Gastroesophageal sphincter (tissue), 3 donors: ENCODE results near the gene GRIFIN.

Experiments
- EP300 ChIP-seq: sonication (generic); formaldehyde crosslinking; IDR thresholded peaks from one replicate; pipeline ENCODE4 v1.6.1; 2017; ENCODE audit warnings: antibody characterized with exemption, mild to moderate bottlenecking
- POLR2A ChIP-seq, 2 donors: fragments of 450-650 bp; IDR thresholded peaks; one replicate each; pipeline ENCODE4 v1.6.1; 2017; ENCODE audit warnings: antibody characterized with exemption in 2 of 2, mild to moderate bottlenecking in 2 of 2, moderate library complexity in 1 of 2
- POLR2AphosphoS5 ChIP-seq: sonication (generic); formaldehyde crosslinking; IDR thresholded peaks from one replicate; pipeline ENCODE4 v1.6.1; 2017; ENCODE audit warnings: antibody characterized with exemption
- TF ChIP-seq, protein P1 (sequence below), 4 experiments: fragments of 200-600 bp in 2 of 4; fragments of 450-650 bp in 2 of 4; sonication (generic) in 1 of 4; IDR thresholded peaks; one replicate each; pipeline ENCODE4 v1.5.1; 2017 to 2019; ENCODE audit warnings: antibody characterized with exemption in 4 of 4, mild to moderate bottlenecking in 2 of 4, moderate library complexity in 2 of 4

DNA sequence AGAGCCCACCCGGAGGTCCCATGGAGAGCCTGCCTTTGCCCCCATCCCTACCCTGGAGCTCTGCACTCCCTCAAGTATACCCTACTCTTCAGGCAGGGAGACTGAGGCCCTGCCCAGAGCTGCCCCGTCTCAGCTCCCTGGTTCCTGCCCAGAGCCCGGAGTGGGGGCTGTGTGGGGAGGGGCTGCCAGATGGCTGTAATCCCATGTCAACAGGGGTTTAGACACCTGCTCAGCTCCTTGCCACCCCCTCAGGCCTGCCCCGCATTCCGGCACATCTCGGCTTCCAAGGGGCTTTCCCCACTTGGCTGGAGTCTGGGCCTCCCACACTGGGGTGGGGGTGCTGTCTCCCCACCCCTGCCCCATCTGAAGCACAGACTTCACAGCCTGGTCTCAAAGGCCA is 22.5 kb upstream of the GRIFIN start:
- TF ChIP-seq, protein P1, sequence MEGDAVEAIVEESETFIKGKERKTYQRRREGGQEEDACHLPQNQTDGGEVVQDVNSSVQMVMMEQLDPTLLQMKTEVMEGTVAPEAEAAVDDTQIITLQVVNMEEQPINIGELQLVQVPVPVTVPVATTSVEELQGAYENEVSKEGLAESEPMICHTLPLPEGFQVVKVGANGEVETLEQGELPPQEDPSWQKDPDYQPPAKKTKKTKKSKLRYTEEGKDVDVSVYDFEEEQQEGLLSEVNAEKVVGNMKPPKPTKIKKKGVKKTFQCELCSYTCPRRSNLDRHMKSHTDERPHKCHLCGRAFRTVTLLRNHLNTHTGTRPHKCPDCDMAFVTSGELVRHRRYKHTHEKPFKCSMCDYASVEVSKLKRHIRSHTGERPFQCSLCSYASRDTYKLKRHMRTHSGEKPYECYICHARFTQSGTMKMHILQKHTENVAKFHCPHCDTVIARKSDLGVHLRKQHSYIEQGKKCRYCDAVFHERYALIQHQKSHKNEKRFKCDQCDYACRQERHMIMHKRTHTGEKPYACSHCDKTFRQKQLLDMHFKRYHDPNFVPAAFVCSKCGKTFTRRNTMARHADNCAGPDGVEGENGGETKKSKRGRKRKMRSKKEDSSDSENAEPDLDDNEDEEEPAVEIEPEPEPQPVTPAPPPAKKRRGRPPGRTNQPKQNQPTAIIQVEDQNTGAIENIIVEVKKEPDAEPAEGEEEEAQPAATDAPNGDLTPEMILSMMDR (IDR thresholded peaks at IDR 0.05): no peak
- no peak for TF ChIP-seq POLR2A (IDR thresholded peaks at IDR 0.05)
- TF ChIP-seq EP300: no peak
- TF ChIP-seq POLR2AphosphoS5: no peak
